ENCODE data around the gene ATXN1.

The ATXN1 gene

GRCh38 chr6:16284472-16284871, 476.8 kb downstream of the ATXN1 start:
- no peak overlapping the region for H3K9ac ChIP-seq
- no peaks in the 10 kb centered on the region for H3K79me2 ChIP-seq (ENCODE audit: insufficient read depth, low read depth)
- TF ChIP-seq CTCF (conservative IDR thresholded peaks at IDR 0.05; ENCODE audit: low read depth, low read length), result no peak
- H3K4me3 ChIP-seq (IDR thresholded peaks at IDR 0.05; ENCODE audit: insufficient read depth, low read depth, low read length), result no peak overlapping the region
- no peak overlapping the region for H2AFZ ChIP-seq (ENCODE audit: low read depth)
- H3K4me1 ChIP-seq (ENCODE audit: low read depth, poor library complexity, severe bottlenecking), result no peaks in the 10 kb centered on the region
- no peaks in the 10 kb centered on the region for H3K36me3 ChIP-seq (ENCODE audit: insufficient read depth)
- no peaks in the 10 kb centered on the region for H4K20me1 ChIP-seq (ENCODE audit: insufficient read depth)
- H3K27me3 ChIP-seq (ENCODE audit: insufficient read depth, low read depth), result no peaks in the 10 kb centered on the region
- no peak overlapping the region for H3K4me2 ChIP-seq
- no peak overlapping the region for H3K27ac ChIP-seq

DNA sequence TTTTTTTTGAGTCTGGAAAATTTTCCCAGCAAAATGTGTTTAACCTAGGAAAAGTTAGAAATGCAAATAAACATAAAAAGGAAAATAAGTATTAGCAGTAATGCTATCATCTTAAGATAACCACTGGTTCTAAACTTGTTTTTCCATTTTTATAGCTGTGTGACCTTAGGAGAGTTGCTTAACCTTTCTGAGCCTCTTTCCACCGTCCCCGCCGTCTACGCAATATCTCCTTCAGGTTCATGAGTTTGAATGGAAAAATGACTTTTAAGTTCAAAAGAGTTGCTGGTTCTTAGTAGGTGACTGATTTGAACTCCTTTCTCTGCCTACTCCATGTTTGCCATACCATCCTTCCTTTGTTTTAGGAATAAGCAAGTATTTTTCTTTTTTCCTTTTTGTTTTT, 478.9 kb downstream of the ATXN1 start:
- no peak for TF ChIP-seq CTCF (conservative IDR thresholded peaks at IDR 0.05; ENCODE audit: low read depth, low read length)
- H3K27ac ChIP-seq, result no peak overlapping the region
- H2AFZ ChIP-seq (ENCODE audit: low read depth), result no peak overlapping the region
- no peaks in the 10 kb centered on the region for H3K36me3 ChIP-seq (ENCODE audit: insufficient read depth)
- no peak overlapping the region for H3K4me2 ChIP-seq
- H3K4me1 ChIP-seq (ENCODE audit: low read depth, poor library complexity, severe bottlenecking), result peaks cover 7% of the 10 kb centered on the region
- no peaks in the 10 kb centered on the region for H3K79me2 ChIP-seq (ENCODE audit: insufficient read depth, low read depth)
- H3K9ac ChIP-seq, result no peak overlapping the region
- H4K20me1 ChIP-seq (ENCODE audit: insufficient read depth), result no peaks in the 10 kb centered on the region
- no peak overlapping the region for H3K4me3 ChIP-seq (IDR thresholded peaks at IDR 0.05; ENCODE audit: insufficient read depth, low read depth, low read length)
- no peaks in the 10 kb centered on the region for H3K27me3 ChIP-seq (ENCODE audit: insufficient read depth, low read depth)

DNA sequence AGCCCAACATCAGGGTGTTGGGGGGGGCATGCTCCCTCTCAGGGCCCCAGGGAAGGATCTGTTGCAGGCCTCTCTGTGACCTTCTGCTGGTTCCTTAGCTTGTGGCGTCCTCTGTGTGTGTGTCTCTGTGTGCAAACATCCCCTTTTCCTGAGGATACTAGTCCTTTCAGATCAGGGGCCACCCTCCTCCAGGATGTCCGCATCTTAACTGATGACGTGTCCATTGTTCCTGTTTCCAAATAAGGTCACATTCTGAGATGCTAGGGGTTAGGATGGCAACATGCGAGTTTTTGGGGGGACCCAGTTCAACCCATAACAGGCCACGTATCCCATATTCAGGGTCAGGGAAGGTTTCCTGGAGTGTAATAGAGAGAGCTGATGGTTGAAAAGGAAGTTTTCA, 482.0 kb downstream of the ATXN1 start:
- peaks cover 10% of the 10 kb centered on the region for H3K4me1 ChIP-seq (ENCODE audit: low read depth, poor library complexity, severe bottlenecking)
- H3K27me3 ChIP-seq (ENCODE audit: insufficient read depth, low read depth), result no peaks in the 10 kb centered on the region
- H4K20me1 ChIP-seq (ENCODE audit: insufficient read depth), result no peaks in the 10 kb centered on the region
- no peak overlapping the region for H3K9ac ChIP-seq
- H2AFZ ChIP-seq (ENCODE audit: low read depth), result no peak overlapping the region
- no peak overlapping the region for H3K27ac ChIP-seq
- TF ChIP-seq CTCF (conservative IDR thresholded peaks at IDR 0.05; ENCODE audit: low read depth, low read length), result no peak
- H3K4me3 ChIP-seq (IDR thresholded peaks at IDR 0.05; ENCODE audit: insufficient read depth, low read depth, low read length), result no peak overlapping the region
- no peak overlapping the region for H3K4me2 ChIP-seq
- no peaks in the 10 kb centered on the region for H3K36me3 ChIP-seq (ENCODE audit: insufficient read depth)
- no peaks in the 10 kb centered on the region for H3K79me2 ChIP-seq (ENCODE audit: insufficient read depth, low read depth)

DNA sequence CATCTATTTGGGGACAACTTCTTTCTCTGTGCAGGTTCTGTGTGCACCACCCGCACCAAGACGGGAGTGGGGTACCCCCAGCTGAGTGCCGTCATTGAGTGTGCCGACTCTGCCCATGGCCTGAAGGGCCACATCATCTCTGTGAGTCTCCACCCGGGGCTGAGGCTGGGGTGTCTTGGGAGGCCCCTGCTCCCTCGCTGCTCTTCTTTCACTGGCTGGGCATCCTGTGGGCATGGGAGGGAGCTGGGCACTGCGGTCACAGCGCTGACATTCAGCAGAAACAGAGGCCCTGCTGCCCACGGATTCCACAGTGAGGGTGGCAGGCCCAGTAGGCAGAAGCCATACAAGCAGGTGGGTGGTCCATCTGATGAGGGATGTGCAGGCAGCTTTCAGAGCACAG, 482.5 kb downstream of the ATXN1 start:
- H3K79me2 ChIP-seq (ENCODE audit: insufficient read depth, low read depth), result no peaks in the 10 kb centered on the region
- no peak for TF ChIP-seq CTCF (conservative IDR thresholded peaks at IDR 0.05; ENCODE audit: low read depth, low read length)
- H3K36me3 ChIP-seq (ENCODE audit: insufficient read depth), result no peaks in the 10 kb centered on the region

More for the DNA sequence above, 482.5 kb downstream of the ATXN1 start:
- peaks cover 10% of the 10 kb centered on the region for H3K4me1 ChIP-seq (ENCODE audit: low read depth, poor library complexity, severe bottlenecking)
- H3K4me3 ChIP-seq (IDR thresholded peaks at IDR 0.05; ENCODE audit: insufficient read depth, low read depth, low read length), result no peak overlapping the region
- H3K4me2 ChIP-seq, result no peak overlapping the region
- no peak overlapping the region for H2AFZ ChIP-seq (ENCODE audit: low read depth)
- no peaks in the 10 kb centered on the region for H3K27me3 ChIP-seq (ENCODE audit: insufficient read depth, low read depth)
- no peaks in the 10 kb centered on the region for H4K20me1 ChIP-seq (ENCODE audit: insufficient read depth)
- no peak overlapping the region for H3K27ac ChIP-seq
- H3K9ac ChIP-seq, result no peak overlapping the region

Measured in KMS-11 (cell line).